ENCODE measurements around the gene NTN1. TPM values are rescaled to one million over a fixed set of nuclear protein-coding genes. Genes with fewer than 3 reads are reported as not detected.

NTN1 gene
- polyA plus RNA-seq, 1 donor: 3.3 TPM

- no peak for DNase-seq
These were observed 196.8 kb downstream of the NTN1 start for GRCh38 chr17:9218064-9218635.

DNA sequence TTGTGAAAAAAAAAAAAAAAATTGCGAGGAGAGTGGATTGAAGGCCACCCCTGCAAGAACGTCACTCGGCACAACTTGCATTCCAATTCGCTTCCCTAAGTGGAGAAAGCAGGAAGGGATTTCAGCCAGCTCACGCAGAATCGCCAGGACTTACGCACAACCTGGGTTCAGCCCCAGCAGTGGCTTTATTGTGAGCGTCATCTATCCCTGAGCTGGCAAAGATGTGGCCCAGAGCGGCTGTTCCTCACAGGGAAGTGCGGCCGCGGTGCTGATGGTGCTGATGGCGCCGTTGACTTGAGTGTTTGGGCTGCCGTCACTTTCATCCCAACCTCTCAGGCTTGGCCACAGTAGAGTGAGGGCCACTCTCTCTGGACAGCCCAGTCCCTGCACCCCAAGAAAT, 197.6 kb downstream of the NTN1 start:
- no peak for DNase-seq

DNA sequence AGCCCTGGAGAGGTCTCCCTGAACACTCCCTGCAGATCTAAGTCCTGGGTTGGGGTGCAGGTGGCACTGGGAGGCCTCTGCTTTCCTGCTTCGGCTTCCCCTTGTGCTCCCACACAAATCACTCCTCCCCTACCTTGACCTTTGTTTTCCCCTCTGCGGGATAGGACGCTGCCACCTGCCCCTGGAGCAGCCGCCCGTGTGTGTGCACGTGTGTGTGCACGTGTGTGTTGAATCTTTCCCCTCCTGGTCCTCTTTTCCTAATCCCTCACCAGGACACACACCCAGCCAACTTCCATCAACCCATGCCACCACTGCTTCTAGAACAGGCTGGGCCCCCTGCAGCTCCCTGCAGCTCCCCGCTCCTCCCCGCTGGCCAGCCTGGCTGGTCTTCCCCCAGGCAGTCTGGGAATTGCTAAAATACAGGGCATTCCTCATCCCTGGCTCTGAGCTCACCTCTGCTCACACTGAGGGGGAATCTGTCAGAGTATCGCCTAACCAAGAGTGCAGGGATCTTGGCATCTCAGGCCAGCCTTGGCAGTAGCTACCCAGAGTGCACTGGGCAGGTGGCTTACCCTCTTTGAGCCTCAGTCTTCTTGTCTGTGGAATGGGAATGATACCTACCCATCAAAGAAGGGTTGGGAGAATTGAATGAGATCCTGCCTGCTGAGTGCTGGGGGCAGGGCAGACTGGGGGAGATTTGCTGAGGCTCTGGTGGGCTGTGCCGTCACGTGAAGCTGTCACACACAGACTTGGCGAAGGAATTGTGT, 198.5 kb downstream of the NTN1 start:
- no peak for DNase-seq

GRCh38 chr17:9220398-9221146, 199.3 kb downstream of the NTN1 start:
- DNase-seq: no peak

GRCh38 chr17:9221147-9221921, 200.0 kb downstream of the NTN1 start:
- DNase-seq: no peak

- DNase-seq: no peak
These were observed 200.5 kb downstream of the NTN1 start for GRCh38 chr17:9221922-9222180.

GRCh38 chr17:9223531-9223930, 202.2 kb downstream of the NTN1 start:
- no peak for DNase-seq

GRCh38 chr17:9224485-9224884, 203.2 kb downstream of the NTN1 start:
- no peak for DNase-seq

- DNase-seq: no peak
These were observed 204.2 kb downstream of the NTN1 start for GRCh38 chr17:9225305-9226101.

GRCh38 chr17:9226130-9226793, 205.0 kb downstream of the NTN1 start:
- no peak for DNase-seq

- DNase-seq: no peak
These were observed 205.5 kb downstream of the NTN1 start for GRCh38 chr17:9226794-9227135.

DNA sequence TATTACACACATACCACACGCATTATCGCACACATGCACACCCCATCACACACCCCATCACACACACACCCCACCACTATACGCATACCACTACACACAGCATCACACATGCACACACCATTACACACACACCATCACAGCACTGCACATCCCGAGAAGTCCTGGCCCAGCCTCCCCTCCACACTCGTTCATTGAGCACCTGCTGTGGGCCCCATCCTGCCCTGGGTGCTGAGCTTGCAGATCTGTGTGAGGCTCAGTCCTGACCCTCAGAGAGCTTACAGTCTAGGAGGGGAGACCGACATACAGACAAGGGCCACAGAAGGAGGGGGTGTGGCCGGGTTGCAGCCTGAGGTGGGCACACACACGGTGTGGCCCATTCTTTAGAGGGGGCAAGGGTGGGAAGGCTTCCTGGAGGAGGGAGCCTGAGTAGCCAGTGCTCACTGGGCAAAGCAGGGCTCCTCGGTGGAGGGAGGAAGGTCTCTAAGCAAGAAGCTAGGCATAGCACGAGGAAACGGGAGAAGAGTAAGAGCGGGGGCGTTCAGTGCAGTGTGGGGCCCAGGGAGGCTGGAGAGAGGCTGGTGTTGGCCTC, 206.6 kb downstream of the NTN1 start:
- DNase-seq: no peak

GRCh38 chr17:9228408-9229159, 207.3 kb downstream of the NTN1 start:
- no peak for DNase-seq

- DNase-seq: no peak
These were observed 208.0 kb downstream of the NTN1 start for GRCh38 chr17:9229160-9229825.

GRCh38 chr17:9229826-9230201, 208.5 kb downstream of the NTN1 start:
- DNase-seq: no peak

DNA sequence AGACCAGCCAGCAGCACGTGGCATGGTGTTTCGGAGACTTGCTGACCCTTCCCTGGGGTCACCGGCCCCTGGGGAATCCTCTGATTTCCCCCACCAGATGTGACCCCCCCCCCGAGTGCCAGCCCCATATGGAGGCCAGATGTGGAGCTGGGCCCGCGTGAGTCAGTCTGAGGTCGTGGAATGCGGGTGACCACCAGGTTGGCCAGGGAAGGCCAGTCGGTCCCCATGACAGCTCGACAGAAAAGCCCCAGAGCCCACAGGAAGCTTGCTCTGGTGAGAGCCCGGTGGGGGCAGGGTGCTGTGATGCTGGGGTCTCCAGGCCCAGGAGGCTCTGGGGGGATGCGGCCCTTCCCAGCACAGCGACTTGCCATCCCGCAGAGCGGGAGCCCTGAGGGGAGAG, 209.0 kb downstream of the NTN1 start:
- no peak for DNase-seq

GRCh38 chr17:9230861-9231260, 209.6 kb downstream of the NTN1 start:
- DNase-seq: no peak

DNA sequence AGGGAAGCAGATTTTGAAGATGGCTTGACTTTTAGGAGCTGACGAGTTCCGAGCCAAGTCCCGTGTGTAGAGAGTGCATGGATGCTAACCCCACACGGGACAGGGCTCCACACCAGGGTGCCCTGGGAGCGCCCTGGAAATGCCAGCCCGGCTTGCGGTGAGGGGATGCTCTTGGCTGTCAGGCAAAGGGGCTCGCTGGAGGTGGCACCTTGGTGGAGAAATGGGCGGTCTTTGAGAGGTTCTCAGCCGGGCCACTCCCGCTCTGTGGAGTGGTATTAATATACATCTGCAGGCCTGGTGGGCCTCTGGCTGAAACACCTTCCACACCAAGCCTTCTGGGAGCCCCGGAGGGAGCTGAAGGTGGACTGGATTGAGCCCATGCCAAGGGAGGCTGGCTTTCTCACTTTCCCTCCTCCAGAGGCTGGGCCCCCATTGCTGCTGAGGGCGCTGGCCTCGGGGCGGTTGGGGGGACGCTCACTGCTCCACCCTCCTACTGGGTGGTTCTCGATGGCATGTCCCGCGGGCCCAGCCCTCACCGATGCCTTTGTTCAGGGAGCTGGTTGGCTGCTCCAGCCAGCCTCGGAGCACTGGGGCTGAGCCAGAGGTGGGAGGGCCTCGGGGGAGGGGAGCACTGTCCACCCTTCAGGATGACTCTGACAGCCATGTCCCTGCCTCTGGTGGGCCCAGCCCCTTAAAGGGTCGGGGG, 210.3 kb downstream of the NTN1 start:
- DNase-seq: no peak

DNA sequence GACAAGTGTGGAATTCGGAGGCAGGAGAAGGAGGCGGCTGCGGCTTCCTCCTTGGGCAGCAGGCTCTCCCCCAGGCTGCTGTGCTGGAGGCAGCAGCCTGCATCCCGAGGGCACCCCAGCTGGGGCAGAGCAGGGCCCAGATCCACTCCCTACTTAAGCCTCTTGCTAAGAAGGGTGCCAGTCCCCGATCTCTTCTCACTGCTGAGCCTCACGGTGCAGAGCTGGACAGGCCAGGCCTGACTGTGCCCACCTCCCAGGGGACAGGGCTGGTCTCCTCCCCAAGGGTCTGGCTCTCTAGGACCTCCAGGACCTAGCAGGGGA, 210.8 kb downstream of the NTN1 start:
- no peak for DNase-seq
